H1 (cell line): ENCODE measurements around the gene EYA2.

Source experiments
- GABPA ChIP-seq: IDR thresholded peaks from 2 replicates; pipeline ENCODE4 v1.6.1; 2011; ENCODE audit warnings: mild to moderate bottlenecking, low read length, moderate library complexity, borderline replicate concordance; ENCODE audit not compliant: insufficient read depth
- POLR2AphosphoS5 ChIP-seq: IDR thresholded peaks from 2 replicates; pipeline ENCODE4 v1.6.1; 2011; ENCODE audit warnings: low read depth, low read length

DNA sequence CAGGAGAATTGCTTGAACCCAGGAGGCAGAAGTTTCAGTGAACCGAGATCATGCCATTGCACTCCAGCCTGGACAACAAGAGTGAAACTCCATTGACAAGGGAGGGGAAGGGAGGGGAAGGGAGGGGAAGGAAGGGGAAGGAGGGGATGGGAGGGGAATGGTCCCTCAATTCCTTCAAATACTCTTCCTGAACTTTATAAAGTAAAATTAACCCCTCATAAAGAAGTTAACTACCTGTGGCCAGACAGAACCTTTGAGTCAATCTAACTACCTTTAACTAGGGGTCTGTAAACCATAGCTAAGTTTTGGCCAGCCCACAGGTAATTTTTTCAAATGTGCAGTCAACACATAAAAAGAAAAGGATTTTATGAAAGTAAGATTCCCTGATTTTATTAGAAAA lies 330.8 kb downstream of the EYA2 start:
- TF ChIP-seq POLR2AphosphoS5 (no peak), GABPA (no peak)
